A549 (cell line): ENCODE measurements around the gene MAST3.

Source experiments
- BHLHE40 ChIP-seq: IDR thresholded peaks from 2 replicates; pipeline ENCODE4 v1.6.1; 2012; ENCODE audit warnings: low read depth, low read length, inconsistent platforms
- CHD2 ChIP-seq: fragments of 150-350 bp; IDR thresholded peaks from 2 replicates; pipeline ENCODE4 v1.6.1; 2014; ENCODE audit warnings: low read length; ENCODE audit not compliant: partially characterized antibody
- CTCF ChIP-seq: fragments of >200 bp; sonication (Bioruptor Twin); formaldehyde crosslinking; IDR thresholded peaks from 3 replicates; pipeline ENCODE4 v1.5.1; 2016
- EP300 ChIP-seq, 2 experiments: fragments of >200 bp; sonication (Bioruptor Twin); formaldehyde crosslinking; IDR thresholded peaks; 2 replicates in 1 of 2; 3 replicates in 1 of 2; pipeline ENCODE4 v1.6.1; 2016 to 2017
- POLR2A ChIP-seq: IDR thresholded peaks from 2 replicates; pipeline ENCODE4 v1.6.1; 2012; ENCODE audit warnings: mild to moderate bottlenecking, low read length
- REST ChIP-seq: fragments of 200-600 bp; sonication (generic); IDR thresholded peaks from 2 replicates; pipeline ENCODE4 v1.6.1; 2016; ENCODE audit warnings: antibody characterized with exemption, mild to moderate bottlenecking, moderate library complexity
- TF ChIP-seq, protein P1 (sequence below): fragments of >200 bp; sonication (Bioruptor Twin); formaldehyde crosslinking; IDR thresholded peaks from 2 replicates; pipeline ENCODE4 v1.6.1; 2016

GRCh38 chr19:18153556-18154134, 56.1 kb downstream of the MAST3 start:
- TF ChIP-seq, protein P1, sequence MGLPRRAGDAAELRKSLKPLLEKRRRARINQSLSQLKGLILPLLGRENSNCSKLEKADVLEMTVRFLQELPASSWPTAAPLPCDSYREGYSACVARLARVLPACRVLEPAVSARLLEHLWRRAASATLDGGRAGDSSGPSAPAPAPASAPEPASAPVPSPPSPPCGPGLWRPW = no peak
- no peak for TF ChIP-seq BHLHE40
- no peak for TF ChIP-seq CHD2
- TF ChIP-seq CTCF = no peak
- no peak for TF ChIP-seq REST
- TF ChIP-seq EP300 (IDR thresholded peaks at IDR 0.05) = no peak
- TF ChIP-seq POLR2A = no peak
